Body of pancreas (tissue), 4 donors: ENCODE results near the gene TP53I13. TPM values are rescaled to one million over a fixed set of nuclear protein-coding genes. Genes with fewer than 3 reads are reported as not detected.

Experiments
- ATAC-seq: fragments of 150-250 bp; one replicate; pipeline ENCODE4 v1.9.1; 2016
- DNase-seq, 4 donors: peaks; one replicate each; pipeline ENCODE4 v3.0.0-alpha.2; 2019
- H3K27ac ChIP-seq, 4 donors: fragments of 200-600 bp; sonication (generic); 1 replicate in 3 of 4; 2 replicates in 1 of 4; pipeline versions ENCODE4 v1.5.1 to v1.6.1; 2016 to 2019; ENCODE audit warnings: mild to moderate bottlenecking in 1 of 4, mixed read lengths in 1 of 4, moderate library complexity in 1 of 4
- H3K27me3 ChIP-seq, 2 donors: fragments of 200-600 bp; sonication (generic); one replicate each; pipeline ENCODE4 v1.6.0; 2016; ENCODE audit warnings: mild to moderate bottlenecking in 1 of 2
- H3K36me3 ChIP-seq, 2 donors: fragments of 200-600 bp; sonication (generic); replicated peaks in 1 of 2; 2 replicates each; pipeline ENCODE4 v1.5.1; 2016; ENCODE audit warnings: low read depth in 2 of 2; ENCODE audit not compliant: insufficient read depth in 1 of 2
- H3K4me1 ChIP-seq: fragments of 200-600 bp; sonication (generic); one replicate; pipeline ENCODE4 v1.6.0; 2016
- H3K4me3 ChIP-seq, 2 donors: fragments of 200-600 bp; sonication (generic); 1 replicate in 1 of 2; 2 replicates in 1 of 2; pipeline ENCODE4 v1.5.1; 2016 to 2019
- H3K9me3 ChIP-seq, 3 donors: fragments of 200-600 bp; sonication (generic); 1 replicate in 2 of 3; 2 replicates in 1 of 3; pipeline ENCODE4 v1.5.1; 2016
- CTCF ChIP-seq, 7 experiments: fragments of 450-650 bp in 4 of 7; fragments of 200-600 bp in 3 of 7; sonication (generic) in 3 of 7; IDR thresholded peaks; one replicate each; pipeline ENCODE4 v1.5.1; 2016 to 2019; ENCODE audit warnings: antibody characterized with exemption in 7 of 7
- POLR2A ChIP-seq, 3 donors: fragments of 450-650 bp; IDR thresholded peaks; one replicate each; pipeline ENCODE4 v1.6.1; 2016; ENCODE audit warnings: antibody characterized with exemption in 3 of 3, mild to moderate bottlenecking in 2 of 3
- WGBS, 2 donors: methylation state at CpG; one replicate each; pipeline ENCODE4 v1.1.5; 2017; 5-methylcytosine and 5-hydroxymethylcytosine counted together
- intact Hi-C: fragments of 100-400 bp; cut with DNase I; formaldehyde crosslinking; loops from one replicate; pipeline ENCODE4 v1.15.1; 2023
- total RNA-seq, 2 donors: library from RNA; depleted of rRNA; stranded (reverse); fragments of >200 nt; gene quantifications; one replicate each; pipeline ENCODE4 v1.1.0, GENCODE V29; 2016

TP53I13 gene
- total RNA-seq, 2 donors from 2014 or later = 56.3 to 62.3 TPM

GRCh38 chr17:29618272-29619065 is 50.0 kb downstream of the TP53I13 start:
- H3K4me3 ChIP-seq = no peak overlapping the region
- peaks cover 60% of the 10 kb centered on the region for H3K4me1 ChIP-seq
- 33 to 77% methylated on average over 6 to 19 of the region's 22 CpGs for WGBS, 2 donors
- DNase-seq (no peak), ATAC-seq (no peak)
- H3K9me3 ChIP-seq = no peaks in the 10 kb centered on the region
- no peak overlapping the region for H3K27ac ChIP-seq
- H3K27me3 ChIP-seq = peaks cover 0 to 36% of the 10 kb centered on the region in 2 donors
- no peak for TF ChIP-seq POLR2A (IDR thresholded peaks at IDR 0.05)
- TF ChIP-seq CTCF (IDR thresholded peaks at IDR 0.05) = no peak
- no peaks in the 10 kb centered on the region for H3K36me3 ChIP-seq
- intact Hi-C loops = no loop called here

GRCh38 chr17:29619251-29619650 is 50.8 kb downstream of the TP53I13 start:
- peaks cover 0 to 30% of the 10 kb centered on the region in 2 donors for H3K27me3 ChIP-seq
- ATAC-seq (no peak), DNase-seq (no peak)
- no peak overlapping the region for H3K4me3 ChIP-seq
- peaks cover 53% of the 10 kb centered on the region for H3K4me1 ChIP-seq
- no peaks in the 10 kb centered on the region for H3K9me3 ChIP-seq
- H3K36me3 ChIP-seq = no peaks in the 10 kb centered on the region
- intact Hi-C loops = no loop called here
- TF ChIP-seq POLR2A (IDR thresholded peaks at IDR 0.05) (no peak), CTCF (IDR thresholded peaks at IDR 0.05) (no peak)
- H3K27ac ChIP-seq = no peak overlapping the region

GRCh38 chr17:29620271-29620670 is 51.8 kb downstream of the TP53I13 start:
- ATAC-seq = no peak
- Histone ChIP-seq H3K27me3 (peaks cover 0 to 26% of the 10 kb centered on the region in 2 donors), H3K36me3 (no peaks in the 10 kb centered on the region), H3K27ac (no peak overlapping the region), H3K9me3 (no peaks in the 10 kb centered on the region), H3K4me3 (no peak overlapping the region), H3K4me1 (peaks cover 44% of the 10 kb centered on the region)
- WGBS, 2 donors = 93 to 94% methylated on average over 3 to 4 of the region's 4 CpGs
- TF ChIP-seq CTCF (IDR thresholded peaks at IDR 0.05) (no peak), POLR2A (IDR thresholded peaks at IDR 0.05) (no peak)
- intact Hi-C loops = no loop called here
- no peak for DNase-seq

GRCh38 chr17:29620779-29621500 is 52.4 kb downstream of the TP53I13 start:
- WGBS, 2 donors = 92 to 94% methylated on average over 11 of the region's 12 CpGs
- intact Hi-C loops = no loop called here
- peaks cover 37% of the 10 kb centered on the region for H3K4me1 ChIP-seq

More at GRCh38 chr17:29620779-29621500, 52.4 kb downstream of the TP53I13 start:
- no peak for DNase-seq
- no peaks in the 10 kb centered on the region for H3K9me3 ChIP-seq
- H3K27me3 ChIP-seq = peaks cover 0 to 26% of the 10 kb centered on the region in 2 donors
- no peak overlapping the region for H3K4me3 ChIP-seq
- no peak overlapping the region for H3K27ac ChIP-seq
- no peak for TF ChIP-seq POLR2A (IDR thresholded peaks at IDR 0.05)
- no peak for TF ChIP-seq CTCF (IDR thresholded peaks at IDR 0.05)
- no peak for ATAC-seq
- no peaks in the 10 kb centered on the region for H3K36me3 ChIP-seq
